HUDEP-2 (cell line): ENCODE measurements around the gene AHCTF1.
A peak's percentile ranks its signal among the peaks of the same experiment; 100 is the strongest.
"Not testable (repeated sequence)": the region's sequence is repeated elsewhere in the genome, so short reads cannot be mapped to it uniquely, and the experiment has no call there.

ENCODE experiments used
- DNase-seq, 76 experiments: peaks; one replicate each; lab custom pipeline; 2025; ENCODE audit not compliant: unreplicated experiment in 76 of 76; lab: John Stamatoyannopoulos, UW

Gene AHCTF1

GRCh38 chr1:246840761-246841160 lies 91.0 kb downstream of the AHCTF1 start:
- DNase-seq = not testable (repeated sequence)

DNA sequence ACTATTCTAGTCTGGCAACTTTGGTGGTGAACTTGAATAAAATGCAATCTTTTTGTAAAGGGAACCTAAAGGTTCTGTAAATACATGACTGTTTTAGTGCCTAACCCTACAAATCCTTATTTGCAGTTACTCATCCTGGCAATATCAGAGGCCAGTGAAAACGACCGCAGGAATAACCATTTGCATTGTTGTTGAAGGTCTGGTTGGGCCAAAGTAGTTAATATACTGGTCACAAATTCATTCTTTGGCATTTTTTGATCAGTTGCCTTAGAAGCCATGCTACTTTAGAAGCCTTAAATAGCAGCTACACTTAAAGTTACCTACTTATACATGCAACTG lies 93.7 kb downstream of the AHCTF1 start:
- DNase-seq = no peak

DNA sequence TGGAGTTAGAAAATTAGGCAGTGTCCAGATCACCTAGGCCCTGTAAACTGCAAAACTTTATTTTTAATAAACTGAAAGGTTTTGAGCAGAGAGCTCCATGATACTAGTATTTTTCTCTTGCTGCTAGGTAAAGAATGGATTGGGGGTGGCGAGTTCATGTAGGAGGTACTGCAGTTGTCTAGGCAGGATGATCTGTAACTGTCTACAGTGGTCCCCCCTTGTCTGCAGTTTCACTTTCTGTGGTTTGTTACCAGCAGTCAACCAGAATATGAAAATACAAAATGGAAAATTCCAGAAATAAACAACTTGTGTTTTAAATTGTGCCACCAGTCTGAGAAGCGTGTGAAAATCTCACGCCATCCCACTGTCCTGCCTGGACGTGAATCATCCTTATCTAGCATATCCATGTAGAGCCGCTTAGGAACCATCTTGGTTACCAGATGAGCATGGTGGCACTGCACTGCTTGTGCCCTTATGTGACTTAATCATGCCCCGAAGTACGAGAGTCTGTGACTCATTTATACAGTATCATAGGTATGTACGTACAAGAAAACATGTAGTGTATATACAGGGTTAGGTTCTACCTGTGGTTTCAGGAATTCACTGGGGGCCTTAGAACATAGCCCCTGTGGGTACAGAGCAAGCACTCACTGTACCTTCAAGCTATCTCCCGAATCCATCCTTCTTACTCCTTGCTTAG lies 94.2 kb downstream of the AHCTF1 start:
- no peak for DNase-seq

GRCh38 chr1:246836209-246836966 lies 95.4 kb downstream of the AHCTF1 start:
- DNase-seq = no peak

DNA sequence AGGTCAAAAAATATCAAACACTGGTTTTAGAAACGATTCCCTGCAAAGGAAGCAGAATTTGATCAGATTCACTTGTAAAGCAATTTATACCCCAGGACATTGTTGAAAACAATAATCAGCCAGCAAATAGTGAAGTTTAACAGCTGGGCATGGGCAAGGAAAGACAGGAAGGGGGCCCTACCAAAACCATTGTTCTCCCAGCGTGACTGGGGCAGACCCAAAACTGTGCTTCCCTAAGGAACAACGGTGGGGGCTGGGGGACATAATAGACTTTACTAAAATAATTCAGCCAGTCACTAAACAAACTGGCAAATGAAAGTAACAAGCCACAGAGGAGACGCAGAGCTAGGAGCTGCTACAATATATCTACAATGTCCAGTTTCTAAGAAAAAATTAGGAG lies 100.2 kb downstream of the AHCTF1 start:
- DNase-seq = no peak

DNA sequence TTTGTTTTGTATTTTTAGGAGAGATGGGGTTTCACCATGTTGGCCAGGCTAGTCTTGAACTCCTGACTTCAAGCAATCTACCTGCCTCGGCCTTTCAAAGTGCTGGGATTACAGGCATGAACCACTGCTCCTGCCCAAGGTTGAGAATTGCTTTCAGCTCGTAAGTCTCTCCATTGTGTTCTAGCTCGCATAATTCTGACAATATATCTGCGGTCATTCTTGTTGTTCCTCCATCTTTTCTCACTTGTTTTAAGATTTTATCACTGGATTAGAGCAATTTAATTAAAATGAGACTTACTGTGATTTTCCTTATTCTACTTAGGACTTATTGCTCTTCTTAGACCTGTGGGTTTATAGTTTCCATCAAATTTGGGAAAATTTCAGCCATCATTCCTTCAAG lies 102.9 kb downstream of the AHCTF1 start:
- DNase-seq = no peak

DNA sequence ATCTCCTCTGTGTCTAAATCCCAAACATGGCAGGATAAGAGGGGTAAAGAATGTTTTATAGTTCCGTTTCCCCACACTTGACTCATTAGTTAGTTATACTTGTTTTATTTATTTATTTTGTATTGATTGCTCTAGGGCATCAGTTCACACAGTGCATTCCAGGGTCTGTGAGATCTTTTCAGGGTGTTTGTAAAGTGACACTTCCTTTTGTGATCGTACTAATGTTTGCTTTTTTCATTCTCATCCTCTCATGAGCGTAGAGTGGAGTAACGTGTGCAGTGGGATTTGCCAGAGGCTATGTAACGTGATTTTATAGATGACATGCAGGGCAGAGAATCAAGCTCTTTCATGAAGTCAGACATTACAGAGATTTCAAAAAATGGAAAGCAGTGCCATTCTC lies 104.4 kb downstream of the AHCTF1 start:
- no peak for DNase-seq

- no peak for DNase-seq
These were observed 106.1 kb downstream of the AHCTF1 start for GRCh38 chr1:246825557-246826175.

DNA sequence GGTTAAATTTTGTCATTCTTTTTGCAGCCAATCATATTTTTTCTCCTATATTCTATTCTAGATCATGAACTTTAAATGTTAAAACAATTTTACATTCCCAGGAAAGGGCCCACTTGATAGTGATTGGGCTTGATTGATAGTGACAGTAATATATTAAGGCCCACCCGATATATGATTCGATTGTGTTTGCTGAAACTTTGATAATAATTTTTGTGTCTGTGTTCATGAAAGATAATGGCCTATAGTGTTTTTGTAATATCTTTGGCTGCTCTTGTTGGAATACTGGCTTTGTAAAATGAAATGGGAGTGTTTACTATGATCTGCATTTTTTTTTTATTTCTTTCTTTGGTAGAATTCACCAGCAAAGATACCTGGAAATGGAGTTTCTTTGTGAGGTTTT lies 107.2 kb downstream of the AHCTF1 start:
- DNase-seq = no peak

DNA sequence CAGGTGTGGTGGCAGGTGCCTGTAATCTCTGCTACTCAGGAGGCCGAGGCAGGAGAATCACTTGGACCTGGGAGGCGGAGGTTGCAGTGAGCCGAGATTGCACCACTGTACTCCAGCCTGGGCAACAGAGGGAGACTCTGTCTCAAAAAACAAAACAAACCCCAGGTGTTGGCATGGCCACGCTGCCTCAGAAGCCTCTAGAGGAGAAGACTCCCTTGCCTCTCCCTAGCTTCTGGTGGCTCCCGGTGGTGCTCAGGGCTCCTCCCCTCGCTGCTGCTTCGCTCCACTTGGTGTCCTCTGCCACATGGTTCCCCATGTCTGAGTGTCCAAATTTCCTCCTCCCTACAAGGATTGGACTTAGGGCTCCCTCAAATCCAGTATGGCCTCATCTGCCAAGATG lies 109.6 kb downstream of the AHCTF1 start:
- DNase-seq = not testable (repeated sequence)

DNA sequence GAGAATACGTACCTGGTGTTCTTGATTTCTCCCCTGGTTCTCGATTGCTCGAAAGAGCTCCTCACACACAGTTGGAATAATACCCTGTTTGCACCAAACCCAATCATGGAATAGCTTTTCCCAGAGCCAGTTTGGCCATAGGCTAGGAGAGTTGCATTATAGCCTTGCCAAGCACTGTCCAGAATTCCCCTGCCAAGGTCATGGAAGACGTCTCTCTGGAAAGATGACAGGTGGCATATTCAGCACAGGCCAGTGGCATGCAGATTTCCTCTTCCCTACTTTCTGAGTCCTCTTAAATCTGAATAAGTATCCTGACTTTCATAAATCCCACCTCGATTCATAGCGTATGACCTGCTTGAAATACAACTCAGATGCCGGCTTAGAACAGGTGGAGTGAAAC lies 111.1 kb downstream of the AHCTF1 start:
- no peak for DNase-seq

- peak in 40 of 76 experiments; percentile 3 to 63 (median 22) for DNase-seq
These were observed 114.0 kb downstream of the AHCTF1 start for GRCh38 chr1:246817778-246818177.

- DNase-seq = no peak
These were observed 116.0 kb downstream of the AHCTF1 start for GRCh38 chr1:246815693-246816270.

GRCh38 chr1:246814890-246815289 lies 116.9 kb downstream of the AHCTF1 start:
- DNase-seq = no peak

- DNase-seq = not testable (repeated sequence)
These were observed 118.4 kb downstream of the AHCTF1 start for GRCh38 chr1:246813325-246813724.

GRCh38 chr1:246811985-246812384 lies 119.8 kb downstream of the AHCTF1 start:
- no peak for DNase-seq

DNA sequence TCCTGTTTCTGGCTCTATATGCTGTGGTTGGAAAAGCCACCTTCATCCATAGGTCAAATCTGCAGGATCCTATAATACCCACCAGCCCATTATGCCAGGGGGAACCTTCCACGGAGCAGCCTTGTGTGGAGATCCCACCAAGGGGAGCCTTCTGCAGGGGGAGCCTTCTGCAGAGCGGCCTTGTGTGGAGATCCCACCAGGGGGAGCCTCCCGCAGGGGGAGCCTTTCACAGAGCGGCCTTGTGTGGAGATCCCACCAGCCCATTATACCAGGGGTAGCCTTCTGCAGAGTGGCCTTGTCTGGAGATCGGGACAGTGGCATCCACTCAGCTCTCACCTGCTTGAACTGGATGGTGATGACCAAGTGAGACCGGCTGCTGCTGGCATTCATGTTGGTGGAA lies 122.3 kb downstream of the AHCTF1 start:
- DNase-seq = no peak

GRCh38 chr1:246805135-246805716 lies 126.5 kb downstream of the AHCTF1 start:
- no peak for DNase-seq

- DNase-seq = no peak
These were observed 127.9 kb downstream of the AHCTF1 start for GRCh38 chr1:246803883-246804282.

GRCh38 chr1:246803373-246803772 lies 128.4 kb downstream of the AHCTF1 start:
- no peak for DNase-seq
